ENCODE results near the gene CFAP20DC. TPM values are rescaled to one million over a fixed set of nuclear protein-coding genes. Genes with fewer than 3 reads are reported as not detected.

Gene CFAP20DC
- total RNA-seq, 1 experiment from 2014 or later, result 2.8 TPM

DNA sequence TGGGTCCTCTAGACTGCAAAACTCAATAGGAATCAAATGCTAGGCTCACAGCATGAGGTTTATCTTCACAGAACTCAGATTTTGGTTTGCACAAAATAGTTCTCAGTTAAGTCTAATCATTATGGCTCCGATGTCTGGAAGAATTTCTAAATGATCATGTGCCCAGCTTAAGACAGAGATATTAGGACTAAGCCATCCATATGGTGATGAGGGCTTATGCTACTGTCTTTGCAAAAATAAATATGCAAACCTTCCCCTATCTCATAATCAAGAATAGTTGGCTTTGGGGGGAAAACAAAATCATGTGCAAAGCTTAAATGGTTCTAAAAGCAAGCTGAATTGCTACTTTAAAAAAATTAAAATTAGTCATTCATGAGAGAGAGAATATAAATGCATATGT lies 96.5 kb downstream of the CFAP20DC start:
- Mint-ChIP-seq H3K4me3 (ENCODE audit: unreplicated experiment) (no peak overlapping the region), H3K4me1 (ENCODE audit: low read depth, unreplicated experiment) (no peaks in the 10 kb centered on the region), H3K36me3 (ENCODE audit: insufficient read depth, unreplicated experiment) (no peaks in the 10 kb centered on the region), H3K27ac (ENCODE audit: unreplicated experiment) (no peak overlapping the region), H3K9me3 (ENCODE audit: unreplicated experiment) (no peaks in the 10 kb centered on the region), H3K27me3 (ENCODE audit: insufficient read depth, unreplicated experiment) (no peaks in the 10 kb centered on the region)
- TF ChIP-seq, protein P1, sequence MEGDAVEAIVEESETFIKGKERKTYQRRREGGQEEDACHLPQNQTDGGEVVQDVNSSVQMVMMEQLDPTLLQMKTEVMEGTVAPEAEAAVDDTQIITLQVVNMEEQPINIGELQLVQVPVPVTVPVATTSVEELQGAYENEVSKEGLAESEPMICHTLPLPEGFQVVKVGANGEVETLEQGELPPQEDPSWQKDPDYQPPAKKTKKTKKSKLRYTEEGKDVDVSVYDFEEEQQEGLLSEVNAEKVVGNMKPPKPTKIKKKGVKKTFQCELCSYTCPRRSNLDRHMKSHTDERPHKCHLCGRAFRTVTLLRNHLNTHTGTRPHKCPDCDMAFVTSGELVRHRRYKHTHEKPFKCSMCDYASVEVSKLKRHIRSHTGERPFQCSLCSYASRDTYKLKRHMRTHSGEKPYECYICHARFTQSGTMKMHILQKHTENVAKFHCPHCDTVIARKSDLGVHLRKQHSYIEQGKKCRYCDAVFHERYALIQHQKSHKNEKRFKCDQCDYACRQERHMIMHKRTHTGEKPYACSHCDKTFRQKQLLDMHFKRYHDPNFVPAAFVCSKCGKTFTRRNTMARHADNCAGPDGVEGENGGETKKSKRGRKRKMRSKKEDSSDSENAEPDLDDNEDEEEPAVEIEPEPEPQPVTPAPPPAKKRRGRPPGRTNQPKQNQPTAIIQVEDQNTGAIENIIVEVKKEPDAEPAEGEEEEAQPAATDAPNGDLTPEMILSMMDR (IDR thresholded peaks at IDR 0.05; ENCODE audit: insufficient read depth in 1 of 2, low read depth in 1 of 2, low read length in 1 of 2, severe bottlenecking in 1 of 2, unreplicated experiment in 1 of 2), result no peak
- DNase-seq, result no peak
- ChIA-PET CTCF (no interaction called here), POLR2A (no interaction called here)
- Histone ChIP-seq H3K4me1 (no peaks in the 10 kb centered on the region), H3K27me3 (replicated peaks; ENCODE audit: control insufficient read depth, insufficient read depth, low read length) (no peaks in the 10 kb centered on the region), H3K9me3 (no peaks in the 10 kb centered on the region), H3K4me3 (ENCODE audit: low read depth, low read length) (no peak overlapping the region), H3K36me3 (ENCODE audit: control insufficient read depth, insufficient read depth, low read length) (no peaks in the 10 kb centered on the region)
- no TSS peak for BruUV-seq (replicated peaks)
- intact Hi-C loops (cut with micrococcal nuclease; ENCODE audit: unreplicated experiment), result no loop called here

DNA sequence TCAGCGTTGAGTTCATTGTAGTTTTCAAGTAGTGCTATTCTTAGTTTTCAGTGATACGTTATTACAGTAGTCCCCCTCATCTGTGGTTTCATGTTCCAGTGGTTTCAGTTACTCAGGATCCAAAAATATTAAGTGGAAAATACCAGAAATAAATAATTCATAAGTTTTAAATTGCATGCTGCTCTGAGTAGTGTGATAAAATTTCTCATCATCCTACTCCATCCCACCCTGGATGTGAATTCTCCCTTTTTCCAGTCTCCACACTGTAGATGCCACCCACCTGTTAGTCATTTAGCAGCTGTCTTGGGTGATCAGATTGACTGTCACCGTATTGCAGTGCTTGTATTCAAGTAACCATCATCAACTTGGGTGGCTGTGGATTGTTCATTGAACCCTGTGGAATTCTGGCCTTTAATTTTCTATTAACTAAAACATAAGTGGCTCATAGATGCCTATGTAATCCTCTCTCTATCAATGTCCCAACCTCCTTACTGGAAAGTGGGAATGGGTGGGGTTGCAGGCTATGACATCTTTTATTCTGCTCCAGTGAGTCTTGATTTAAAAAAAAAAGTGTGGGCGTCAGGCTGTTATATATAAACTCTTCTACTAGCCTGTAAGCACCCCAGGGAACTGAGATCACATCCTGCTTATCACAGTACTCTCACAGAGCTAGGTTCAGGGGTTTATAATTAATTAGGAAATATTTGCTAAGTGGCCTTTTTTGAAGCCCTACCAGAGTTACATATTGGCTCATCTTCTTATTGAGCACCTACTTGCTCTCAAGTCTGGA lies 97.5 kb downstream of the CFAP20DC start:
- intact Hi-C loops (cut with micrococcal nuclease; ENCODE audit: unreplicated experiment), result no loop called here
- no peaks in the 10 kb centered on the region for H3K27me3 Mint-ChIP-seq (ENCODE audit: insufficient read depth, unreplicated experiment)
- H3K27ac Mint-ChIP-seq (ENCODE audit: unreplicated experiment), result no peak overlapping the region
- ChIA-PET CTCF (no interaction called here), POLR2A (interaction anchor here (0.5 kb wide), 1 partner anchor 1165 kb away, joined by 5 read pairs; no protein-coding TSS in a partner anchor)
- H3K4me1 ChIP-seq, result no peaks in the 10 kb centered on the region
- H3K4me3 Mint-ChIP-seq (ENCODE audit: unreplicated experiment), result no peak overlapping the region
- no peaks in the 10 kb centered on the region for H3K4me1 Mint-ChIP-seq (ENCODE audit: low read depth, unreplicated experiment)
- no peaks in the 10 kb centered on the region for H3K9me3 Mint-ChIP-seq (ENCODE audit: unreplicated experiment)
- TF ChIP-seq, protein P1 (IDR thresholded peaks at IDR 0.05; ENCODE audit: insufficient read depth in 1 of 2, low read depth in 1 of 2, low read length in 1 of 2, severe bottlenecking in 1 of 2, unreplicated experiment in 1 of 2), result no peak
- no peaks in the 10 kb centered on the region for H3K9me3 ChIP-seq
- H3K36me3 Mint-ChIP-seq (ENCODE audit: insufficient read depth, unreplicated experiment), result no peaks in the 10 kb centered on the region
- H3K4me3 ChIP-seq (ENCODE audit: low read depth, low read length), result no peak overlapping the region
- no peak for DNase-seq
- no peaks in the 10 kb centered on the region for H3K27me3 ChIP-seq (replicated peaks; ENCODE audit: control insufficient read depth, insufficient read depth, low read length)
- BruUV-seq (replicated peaks), result no TSS peak
- H3K36me3 ChIP-seq (ENCODE audit: control insufficient read depth, insufficient read depth, low read length), result no peaks in the 10 kb centered on the region

DNA sequence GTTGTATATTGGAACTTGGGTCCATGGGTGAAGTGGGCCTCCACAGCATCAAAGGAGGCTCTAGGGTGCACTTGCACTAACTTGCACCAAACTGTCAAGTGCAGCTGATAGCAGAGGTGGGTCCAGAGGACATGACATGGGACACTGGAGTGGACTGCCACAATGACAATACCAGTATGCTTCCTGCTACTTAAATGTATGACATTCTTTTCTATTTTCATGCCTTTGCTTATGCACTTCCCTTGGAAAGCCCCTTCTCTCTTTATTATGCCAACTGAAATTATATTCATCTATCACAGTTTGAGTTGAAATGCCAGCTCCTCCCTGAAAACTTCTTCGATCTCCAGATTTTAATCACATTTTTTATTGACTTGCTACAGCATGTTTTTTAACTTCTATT lies 101.8 kb downstream of the CFAP20DC start:
- intact Hi-C loops (cut with micrococcal nuclease; ENCODE audit: unreplicated experiment), result no loop called here
- no TSS peak for BruUV-seq (replicated peaks)
- Histone ChIP-seq H3K4me1 (no peaks in the 10 kb centered on the region), H3K36me3 (ENCODE audit: control insufficient read depth, insufficient read depth, low read length) (no peaks in the 10 kb centered on the region), H3K9me3 (no peaks in the 10 kb centered on the region), H3K4me3 (ENCODE audit: low read depth, low read length) (no peak overlapping the region), H3K27me3 (replicated peaks; ENCODE audit: control insufficient read depth, insufficient read depth, low read length) (no peaks in the 10 kb centered on the region)
- no peak for DNase-seq
- ChIA-PET POLR2A (no interaction called here), CTCF (no interaction called here)
- TF ChIP-seq, protein P1 (IDR thresholded peaks at IDR 0.05; ENCODE audit: insufficient read depth in 1 of 2, low read depth in 1 of 2, low read length in 1 of 2, severe bottlenecking in 1 of 2, unreplicated experiment in 1 of 2), result no peak
- Mint-ChIP-seq H3K4me1 (ENCODE audit: low read depth, unreplicated experiment) (no peaks in the 10 kb centered on the region), H3K4me3 (ENCODE audit: unreplicated experiment) (no peak overlapping the region), H3K27me3 (ENCODE audit: insufficient read depth, unreplicated experiment) (no peaks in the 10 kb centered on the region), H3K36me3 (ENCODE audit: insufficient read depth, unreplicated experiment) (no peaks in the 10 kb centered on the region), H3K9me3 (ENCODE audit: unreplicated experiment) (no peaks in the 10 kb centered on the region), H3K27ac (ENCODE audit: unreplicated experiment) (no peak overlapping the region)
